Measurements from ENCODE around the gene MTCL3.

MTCL3 gene

GRCh38 chr6:127518710-127519468 is at the start of gene MTCL3:
MTCL3 (minus strand) TSS chr6:127519335.
- TF ChIP-seq, protein P1, sequence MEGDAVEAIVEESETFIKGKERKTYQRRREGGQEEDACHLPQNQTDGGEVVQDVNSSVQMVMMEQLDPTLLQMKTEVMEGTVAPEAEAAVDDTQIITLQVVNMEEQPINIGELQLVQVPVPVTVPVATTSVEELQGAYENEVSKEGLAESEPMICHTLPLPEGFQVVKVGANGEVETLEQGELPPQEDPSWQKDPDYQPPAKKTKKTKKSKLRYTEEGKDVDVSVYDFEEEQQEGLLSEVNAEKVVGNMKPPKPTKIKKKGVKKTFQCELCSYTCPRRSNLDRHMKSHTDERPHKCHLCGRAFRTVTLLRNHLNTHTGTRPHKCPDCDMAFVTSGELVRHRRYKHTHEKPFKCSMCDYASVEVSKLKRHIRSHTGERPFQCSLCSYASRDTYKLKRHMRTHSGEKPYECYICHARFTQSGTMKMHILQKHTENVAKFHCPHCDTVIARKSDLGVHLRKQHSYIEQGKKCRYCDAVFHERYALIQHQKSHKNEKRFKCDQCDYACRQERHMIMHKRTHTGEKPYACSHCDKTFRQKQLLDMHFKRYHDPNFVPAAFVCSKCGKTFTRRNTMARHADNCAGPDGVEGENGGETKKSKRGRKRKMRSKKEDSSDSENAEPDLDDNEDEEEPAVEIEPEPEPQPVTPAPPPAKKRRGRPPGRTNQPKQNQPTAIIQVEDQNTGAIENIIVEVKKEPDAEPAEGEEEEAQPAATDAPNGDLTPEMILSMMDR (IDR thresholded peaks at IDR 0.05; ENCODE audit: control insufficient read depth, insufficient read depth, low read depth, low read length, missing control alignments) = no peak
- H3K4me3 ChIP-seq (ENCODE audit: control insufficient read depth, low read depth, low read length) = peak within 1 kb of the TSS; percentile 42
- DNase-seq (ENCODE audit: low read depth) = no peak

GRCh38 chr6:127567476-127567875 is 48.3 kb upstream of the MTCL3 start:
- TF ChIP-seq, protein P1 (IDR thresholded peaks at IDR 0.05; ENCODE audit: control insufficient read depth, insufficient read depth, low read depth, low read length, missing control alignments) = no peak
- DNase-seq (ENCODE audit: low read depth) = no peak
- H3K4me3 ChIP-seq (ENCODE audit: control insufficient read depth, low read depth, low read length) = no peak overlapping the region

DNA sequence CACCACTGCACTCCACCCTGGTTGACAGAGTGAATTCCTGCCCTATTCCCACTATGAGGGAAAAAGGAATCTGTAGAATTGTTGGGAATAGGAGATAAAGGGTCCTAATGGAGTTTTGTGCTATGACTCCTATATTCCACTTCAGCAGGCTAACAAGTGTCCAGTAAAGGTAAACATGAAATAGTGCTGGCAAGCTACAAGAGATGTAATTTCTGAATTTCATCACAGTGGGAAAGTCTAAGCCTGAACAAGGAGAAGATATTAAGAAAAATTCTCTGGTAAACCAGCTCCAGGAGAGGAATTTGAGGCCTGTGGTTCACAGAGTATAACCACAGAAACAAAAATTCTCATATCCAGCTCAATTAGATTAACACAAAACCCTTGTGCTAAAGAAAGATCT is 47.5 kb upstream of the MTCL3 start:
- no peak overlapping the region for H3K4me3 ChIP-seq (ENCODE audit: control insufficient read depth, low read depth, low read length)
- DNase-seq (ENCODE audit: low read depth) = no peak
- TF ChIP-seq, protein P1 (IDR thresholded peaks at IDR 0.05; ENCODE audit: control insufficient read depth, insufficient read depth, low read depth, low read length, missing control alignments) = no peak

DNA sequence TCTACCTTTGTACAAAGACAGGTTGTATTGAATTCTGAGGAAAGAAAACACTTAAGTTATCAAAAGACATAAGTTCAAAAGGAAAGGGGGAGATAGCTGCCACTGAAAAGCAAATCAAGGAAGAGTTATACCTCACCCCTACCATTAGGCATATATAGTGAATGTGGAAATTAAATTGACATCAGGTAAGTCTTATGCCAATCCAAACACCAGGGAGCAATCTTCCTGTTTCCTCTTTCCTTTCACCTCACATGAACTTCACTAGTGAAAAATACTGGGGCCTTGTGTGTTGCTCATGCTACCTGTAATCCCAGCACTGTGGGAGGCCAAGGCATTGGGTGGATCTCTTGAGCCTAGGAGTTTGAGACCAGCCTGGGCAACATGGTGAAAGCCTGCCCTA is 47.0 kb upstream of the MTCL3 start:
- TF ChIP-seq, protein P1 (IDR thresholded peaks at IDR 0.05; ENCODE audit: control insufficient read depth, insufficient read depth, low read depth, low read length, missing control alignments) = no peak
- DNase-seq (ENCODE audit: low read depth) = no peak
- no peak overlapping the region for H3K4me3 ChIP-seq (ENCODE audit: control insufficient read depth, low read depth, low read length)

DNA sequence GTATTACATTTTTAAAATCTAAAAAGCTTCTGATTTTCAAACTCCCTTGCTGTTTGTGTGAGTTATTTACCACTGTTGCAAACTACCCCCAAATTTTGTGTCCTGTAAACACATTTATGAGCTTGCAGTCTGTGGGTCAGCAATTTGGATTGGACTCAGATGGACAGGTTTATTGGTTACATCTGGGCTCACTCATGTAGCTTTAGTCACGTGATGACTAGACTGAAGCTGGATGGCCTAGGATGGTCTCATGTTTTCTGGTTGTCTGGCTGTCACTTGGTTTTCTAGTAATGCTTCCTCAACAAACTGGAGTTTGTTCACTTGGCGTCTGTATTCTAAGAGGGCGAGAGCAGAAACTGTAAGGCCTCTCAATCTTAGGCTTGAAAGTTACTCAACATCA is 45.6 kb upstream of the MTCL3 start:
- no peak overlapping the region for H3K4me3 ChIP-seq (ENCODE audit: control insufficient read depth, low read depth, low read length)
- TF ChIP-seq, protein P1 (IDR thresholded peaks at IDR 0.05; ENCODE audit: control insufficient read depth, insufficient read depth, low read depth, low read length, missing control alignments) = no peak
- DNase-seq (ENCODE audit: low read depth) = no peak

GRCh38 chr6:127561660-127562059 is 42.5 kb upstream of the MTCL3 start:
- H3K4me3 ChIP-seq (ENCODE audit: control insufficient read depth, low read depth, low read length) = no peak overlapping the region
- no peak for DNase-seq (ENCODE audit: low read depth)
- TF ChIP-seq, protein P1 (IDR thresholded peaks at IDR 0.05; ENCODE audit: control insufficient read depth, insufficient read depth, low read depth, low read length, missing control alignments) = no peak
